Measurements from ENCODE around the gene ARL6IP4. TPM values are rescaled to one million over a fixed set of nuclear protein-coding genes. Genes with fewer than 3 reads are reported as not detected.

ARL6IP4 gene
- total and polyA plus RNA-seq, 10 of the 15 experiments (the other 5 are each of a cell fraction or from before 2014, with no cell fraction given) = 2.5 to 320 (median 188) TPM

GRCh38 chr12:122974274-122974891 lies 6.1 kb upstream of the ARL6IP4 start (continued):
- TF ChIP-seq, protein P1, sequence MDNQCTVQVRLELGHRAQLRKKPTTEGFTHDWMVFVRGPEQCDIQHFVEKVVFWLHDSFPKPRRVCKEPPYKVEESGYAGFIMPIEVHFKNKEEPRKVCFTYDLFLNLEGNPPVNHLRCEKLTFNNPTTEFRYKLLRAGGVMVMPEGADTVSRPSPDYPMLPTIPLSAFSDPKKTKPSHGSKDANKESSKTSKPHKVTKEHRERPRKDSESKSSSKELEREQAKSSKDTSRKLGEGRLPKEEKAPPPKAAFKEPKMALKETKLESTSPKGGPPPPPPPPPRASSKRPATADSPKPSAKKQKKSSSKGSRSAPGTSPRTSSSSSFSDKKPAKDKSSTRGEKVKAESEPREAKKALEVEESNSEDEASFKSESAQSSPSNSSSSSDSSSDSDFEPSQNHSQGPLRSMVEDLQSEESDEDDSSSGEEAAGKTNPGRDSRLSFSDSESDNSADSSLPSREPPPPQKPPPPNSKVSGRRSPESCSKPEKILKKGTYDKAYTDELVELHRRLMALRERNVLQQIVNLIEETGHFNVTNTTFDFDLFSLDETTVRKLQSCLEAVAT (IDR thresholded peaks at IDR 0.05) = no peak
- TF ChIP-seq, protein P2, sequence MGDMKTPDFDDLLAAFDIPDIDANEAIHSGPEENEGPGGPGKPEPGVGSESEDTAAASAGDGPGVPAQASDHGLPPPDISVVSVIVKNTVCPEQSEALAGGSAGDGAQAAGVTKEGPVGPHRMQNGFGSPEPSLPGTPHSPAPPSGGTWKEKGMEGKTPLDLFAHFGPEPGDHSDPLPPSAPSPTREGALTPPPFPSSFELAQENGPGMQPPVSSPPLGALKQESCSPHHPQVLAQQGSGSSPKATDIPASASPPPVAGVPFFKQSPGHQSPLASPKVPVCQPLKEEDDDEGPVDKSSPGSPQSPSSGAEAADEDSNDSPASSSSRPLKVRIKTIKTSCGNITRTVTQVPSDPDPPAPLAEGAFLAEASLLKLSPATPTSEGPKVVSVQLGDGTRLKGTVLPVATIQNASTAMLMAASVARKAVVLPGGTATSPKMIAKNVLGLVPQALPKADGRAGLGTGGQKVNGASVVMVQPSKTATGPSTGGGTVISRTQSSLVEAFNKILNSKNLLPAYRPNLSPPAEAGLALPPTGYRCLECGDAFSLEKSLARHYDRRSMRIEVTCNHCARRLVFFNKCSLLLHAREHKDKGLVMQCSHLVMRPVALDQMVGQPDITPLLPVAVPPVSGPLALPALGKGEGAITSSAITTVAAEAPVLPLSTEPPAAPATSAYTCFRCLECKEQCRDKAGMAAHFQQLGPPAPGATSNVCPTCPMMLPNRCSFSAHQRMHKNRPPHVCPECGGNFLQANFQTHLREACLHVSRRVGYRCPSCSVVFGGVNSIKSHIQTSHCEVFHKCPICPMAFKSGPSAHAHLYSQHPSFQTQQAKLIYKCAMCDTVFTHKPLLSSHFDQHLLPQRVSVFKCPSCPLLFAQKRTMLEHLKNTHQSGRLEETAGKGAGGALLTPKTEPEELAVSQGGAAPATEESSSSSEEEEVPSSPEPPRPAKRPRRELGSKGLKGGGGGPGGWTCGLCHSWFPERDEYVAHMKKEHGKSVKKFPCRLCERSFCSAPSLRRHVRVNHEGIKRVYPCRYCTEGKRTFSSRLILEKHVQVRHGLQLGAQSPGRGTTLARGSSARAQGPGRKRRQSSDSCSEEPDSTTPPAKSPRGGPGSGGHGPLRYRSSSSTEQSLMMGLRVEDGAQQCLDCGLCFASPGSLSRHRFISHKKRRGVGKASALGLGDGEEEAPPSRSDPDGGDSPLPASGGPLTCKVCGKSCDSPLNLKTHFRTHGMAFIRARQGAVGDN (IDR thresholded peaks at IDR 0.05) = no peak; the same call in 1 of the 2 replicates
- TF ChIP-seq BMI1 (IDR thresholded peaks at IDR 0.05; ENCODE audit: borderline replicate concordance) (no peak), SIX5 (IDR thresholded peaks at IDR 0.05; ENCODE audit: low read depth, low read length, severe bottlenecking) (peak; percentile 58), GATAD2B (conservative IDR thresholded peaks at IDR 0.05; ENCODE audit: low read depth) (no peak), NFIC (IDR thresholded peaks at IDR 0.05; ENCODE audit: low read depth, low read length) (no peak), KAT2A (conservative IDR thresholded peaks at IDR 0.05; ENCODE audit: control insufficient read depth, low read depth, low read length) (no peak), CHD1 (IDR thresholded peaks at IDR 0.05; ENCODE audit: low read depth, low read length) (no peak), LARP7 (IDR thresholded peaks at IDR 0.05) (no peak; the same call in 1 of the 2 replicates), NR2C1 (IDR thresholded peaks at IDR 0.05) (peak; percentile 83), WRNIP1 (IDR thresholded peaks at IDR 0.05; ENCODE audit: borderline replicate concordance, low read depth, low read length) (no peak), HDAC6 (IDR thresholded peaks at IDR 0.05; ENCODE audit: unreplicated experiment) (no peak), BACH1 (IDR thresholded peaks at IDR 0.05; ENCODE audit: borderline replicate concordance) (no peak), TCF12 (IDR thresholded peaks at IDR 0.05; ENCODE audit: low read depth, low read length) (no peak), TAF1 (IDR thresholded peaks at IDR 0.05; ENCODE audit: borderline replicate concordance, low read depth, low read length) (no peak), NR2F1 (conservative IDR thresholded peaks at IDR 0.05) (no peak), ESRRA (IDR thresholded peaks at IDR 0.05; ENCODE audit: low read length) (0 out of 2 replicates have a peak, but pooled peaks have one; percentile 19), ZNF274 (IDR thresholded peaks at IDR 0.05; ENCODE audit: insufficient read depth, insufficient read length) (no peak), JUNB (IDR thresholded peaks at IDR 0.05) (no peak; the same call in 1 of the 2 replicates), BRCA1 (IDR thresholded peaks at IDR 0.05; ENCODE audit: low read depth, low read length) (no peak), SIN3A (IDR thresholded peaks at IDR 0.05; ENCODE audit: low read depth, low read length) (no peak)
- TF ChIP-seq, protein P3, sequence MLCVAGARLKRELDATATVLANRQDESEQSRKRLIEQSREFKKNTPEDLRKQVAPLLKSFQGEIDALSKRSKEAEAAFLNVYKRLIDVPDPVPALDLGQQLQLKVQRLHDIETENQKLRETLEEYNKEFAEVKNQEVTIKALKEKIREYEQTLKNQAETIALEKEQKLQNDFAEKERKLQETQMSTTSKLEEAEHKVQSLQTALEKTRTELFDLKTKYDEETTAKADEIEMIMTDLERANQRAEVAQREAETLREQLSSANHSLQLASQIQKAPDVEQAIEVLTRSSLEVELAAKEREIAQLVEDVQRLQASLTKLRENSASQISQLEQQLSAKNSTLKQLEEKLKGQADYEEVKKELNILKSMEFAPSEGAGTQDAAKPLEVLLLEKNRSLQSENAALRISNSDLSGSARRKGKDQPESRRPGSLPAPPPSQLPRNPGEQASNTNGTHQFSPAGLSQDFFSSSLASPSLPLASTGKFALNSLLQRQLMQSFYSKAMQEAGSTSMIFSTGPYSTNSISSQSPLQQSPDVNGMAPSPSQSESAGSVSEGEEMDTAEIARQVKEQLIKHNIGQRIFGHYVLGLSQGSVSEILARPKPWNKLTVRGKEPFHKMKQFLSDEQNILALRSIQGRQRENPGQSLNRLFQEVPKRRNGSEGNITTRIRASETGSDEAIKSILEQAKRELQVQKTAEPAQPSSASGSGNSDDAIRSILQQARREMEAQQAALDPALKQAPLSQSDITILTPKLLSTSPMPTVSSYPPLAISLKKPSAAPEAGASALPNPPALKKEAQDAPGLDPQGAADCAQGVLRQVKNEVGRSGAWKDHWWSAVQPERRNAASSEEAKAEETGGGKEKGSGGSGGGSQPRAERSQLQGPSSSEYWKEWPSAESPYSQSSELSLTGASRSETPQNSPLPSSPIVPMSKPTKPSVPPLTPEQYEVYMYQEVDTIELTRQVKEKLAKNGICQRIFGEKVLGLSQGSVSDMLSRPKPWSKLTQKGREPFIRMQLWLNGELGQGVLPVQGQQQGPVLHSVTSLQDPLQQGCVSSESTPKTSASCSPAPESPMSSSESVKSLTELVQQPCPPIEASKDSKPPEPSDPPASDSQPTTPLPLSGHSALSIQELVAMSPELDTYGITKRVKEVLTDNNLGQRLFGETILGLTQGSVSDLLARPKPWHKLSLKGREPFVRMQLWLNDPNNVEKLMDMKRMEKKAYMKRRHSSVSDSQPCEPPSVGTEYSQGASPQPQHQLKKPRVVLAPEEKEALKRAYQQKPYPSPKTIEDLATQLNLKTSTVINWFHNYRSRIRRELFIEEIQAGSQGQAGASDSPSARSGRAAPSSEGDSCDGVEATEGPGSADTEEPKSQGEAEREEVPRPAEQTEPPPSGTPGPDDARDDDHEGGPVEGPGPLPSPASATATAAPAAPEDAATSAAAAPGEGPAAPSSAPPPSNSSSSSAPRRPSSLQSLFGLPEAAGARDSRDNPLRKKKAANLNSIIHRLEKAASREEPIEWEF (IDR thresholded peaks at IDR 0.05; ENCODE audit: insufficient replicate concordance, low read depth, low read length) = no peak

Data from GM12878 (cell line).